Loucy (cell line): ENCODE measurements around the gene LHFPL3.

ENCODE experiments used
- H2AFZ ChIP-seq: fragments of 200-600 bp; sonication (generic); 2 replicates; pipeline ENCODE4 v1.6.0; 2016; ENCODE audit warnings: antibody characterized with exemption, mild to moderate bottlenecking, low read length, moderate library complexity
- H3F3A ChIP-seq: fragments of 200-600 bp; 2 replicates; pipeline ENCODE4 v1.6.0; 2016; ENCODE audit warnings: antibody characterized with exemption, low read depth, mild to moderate bottlenecking
- H3K27me3 ChIP-seq: fragments of 200-600 bp; sonication (generic); 2 replicates; pipeline ENCODE4 v1.6.1; 2014; ENCODE audit warnings: low read length, mild to moderate bottlenecking; ENCODE audit not compliant: insufficient read depth, poor library complexity, severe bottlenecking
- H3K36me3 ChIP-seq: fragments of 200-600 bp; sonication (generic); 2 replicates; pipeline ENCODE4 v1.6.1; 2016; ENCODE audit warnings: low read length; ENCODE audit not compliant: insufficient read depth
- H3K4me1 ChIP-seq: fragments of 200-600 bp; sonication (generic); 2 replicates; pipeline ENCODE4 v1.5.1; 2014; ENCODE audit warnings: low read length, mild to moderate bottlenecking; ENCODE audit not compliant: insufficient read depth, poor library complexity, severe bottlenecking
- H3K4me2 ChIP-seq: fragments of 200-600 bp; sonication (generic); 2 replicates; pipeline ENCODE4 v1.6.0; 2014; ENCODE audit warnings: antibody characterized with exemption, low read length, low read depth, mild to moderate bottlenecking; ENCODE audit not compliant: poor library complexity, severe bottlenecking
- H3K4me3 ChIP-seq: fragments of 200-600 bp; sonication (generic); 2 replicates; pipeline ENCODE4 v1.5.1; 2014; ENCODE audit warnings: low read length, mild to moderate bottlenecking, mixed read lengths; ENCODE audit not compliant: poor library complexity, severe bottlenecking
- H3K79me2 ChIP-seq: fragments of 200-600 bp; sonication (generic); 2 replicates; pipeline ENCODE4 v1.6.1; 2014; ENCODE audit warnings: low read length; ENCODE audit not compliant: insufficient read depth
- H3K9ac ChIP-seq: fragments of 200-600 bp; sonication (generic); 2 replicates; pipeline ENCODE4 v1.6.0; 2014; ENCODE audit warnings: mild to moderate bottlenecking, low read depth, low read length, moderate library complexity; ENCODE audit not compliant: poor library complexity, severe bottlenecking
- H3K9me2 ChIP-seq: fragments of 200-600 bp; sonication (generic); replicated peaks from 2 replicates; pipeline ENCODE4 v1.6.1; 2016; ENCODE audit warnings: low read depth, low read length, mixed read lengths
- H3K9me3 ChIP-seq: fragments of 200-600 bp; sonication (generic); 2 replicates; pipeline ENCODE4 v1.6.1; 2014; ENCODE audit warnings: mild to moderate bottlenecking, antibody characterized with exemption, low read length, low read depth; ENCODE audit not compliant: insufficient read depth
- H4K20me1 ChIP-seq: fragments of 200-600 bp; sonication (generic); 2 replicates; pipeline ENCODE4 v1.6.0; 2014; ENCODE audit warnings: antibody characterized with exemption, low read length, mild to moderate bottlenecking; ENCODE audit not compliant: insufficient read depth, poor library complexity, severe bottlenecking
- EZH2phosphoT487 ChIP-seq: fragments of 200-600 bp; IDR thresholded peaks from 2 replicates; pipeline ENCODE4 v1.6.1; 2018; ENCODE audit warnings: antibody characterized with exemption, mild to moderate bottlenecking, moderate library complexity, borderline replicate concordance
- TF ChIP-seq, protein P1 (sequence below): fragments of 200-600 bp; sonication (generic); conservative IDR thresholded peaks from 2 replicates; pipeline ENCODE4 v1.5.1; 2014; ENCODE audit warnings: mild to moderate bottlenecking, antibody characterized with exemption, low read length

LHFPL3 gene

DNA sequence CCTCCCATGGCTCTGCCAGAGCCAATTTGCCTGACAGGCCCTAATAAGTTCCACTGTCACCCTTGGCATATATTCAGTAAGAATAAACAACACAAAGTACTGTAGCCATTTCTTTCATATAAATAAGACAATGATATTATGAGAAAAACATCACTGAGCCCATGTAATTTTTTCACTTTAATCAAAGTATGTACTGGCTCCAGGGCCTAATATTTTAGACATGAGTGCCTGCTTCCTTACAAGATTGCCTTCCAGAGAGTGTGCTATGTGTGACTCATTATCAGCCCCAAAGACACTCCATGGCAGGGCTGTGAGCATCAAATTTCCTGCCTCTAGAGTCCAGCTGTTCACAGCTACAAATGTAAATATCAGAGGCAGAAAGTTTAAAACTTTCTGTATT is 297.6 kb downstream of the LHFPL3 start:
- no peak overlapping the region for H3K4me2 ChIP-seq
- H3K36me3 ChIP-seq: no peaks in the 10 kb centered on the region
- TF ChIP-seq, protein P1, sequence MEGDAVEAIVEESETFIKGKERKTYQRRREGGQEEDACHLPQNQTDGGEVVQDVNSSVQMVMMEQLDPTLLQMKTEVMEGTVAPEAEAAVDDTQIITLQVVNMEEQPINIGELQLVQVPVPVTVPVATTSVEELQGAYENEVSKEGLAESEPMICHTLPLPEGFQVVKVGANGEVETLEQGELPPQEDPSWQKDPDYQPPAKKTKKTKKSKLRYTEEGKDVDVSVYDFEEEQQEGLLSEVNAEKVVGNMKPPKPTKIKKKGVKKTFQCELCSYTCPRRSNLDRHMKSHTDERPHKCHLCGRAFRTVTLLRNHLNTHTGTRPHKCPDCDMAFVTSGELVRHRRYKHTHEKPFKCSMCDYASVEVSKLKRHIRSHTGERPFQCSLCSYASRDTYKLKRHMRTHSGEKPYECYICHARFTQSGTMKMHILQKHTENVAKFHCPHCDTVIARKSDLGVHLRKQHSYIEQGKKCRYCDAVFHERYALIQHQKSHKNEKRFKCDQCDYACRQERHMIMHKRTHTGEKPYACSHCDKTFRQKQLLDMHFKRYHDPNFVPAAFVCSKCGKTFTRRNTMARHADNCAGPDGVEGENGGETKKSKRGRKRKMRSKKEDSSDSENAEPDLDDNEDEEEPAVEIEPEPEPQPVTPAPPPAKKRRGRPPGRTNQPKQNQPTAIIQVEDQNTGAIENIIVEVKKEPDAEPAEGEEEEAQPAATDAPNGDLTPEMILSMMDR: no peak
- TF ChIP-seq EZH2phosphoT487: no peak
- H3K79me2 ChIP-seq: no peaks in the 10 kb centered on the region
- no peak overlapping the region for H2AFZ ChIP-seq
- no peaks in the 10 kb centered on the region for H3K9me2 ChIP-seq
- H4K20me1 ChIP-seq: no peaks in the 10 kb centered on the region
- no peaks in the 10 kb centered on the region for H3K9me3 ChIP-seq
- H3K27me3 ChIP-seq: no peaks in the 10 kb centered on the region
- no peak overlapping the region for H3K9ac ChIP-seq
- H3F3A ChIP-seq: no peaks in the 10 kb centered on the region
- peaks cover 16% of the 10 kb centered on the region for H3K4me1 ChIP-seq
- no peak overlapping the region for H3K4me3 ChIP-seq

DNA sequence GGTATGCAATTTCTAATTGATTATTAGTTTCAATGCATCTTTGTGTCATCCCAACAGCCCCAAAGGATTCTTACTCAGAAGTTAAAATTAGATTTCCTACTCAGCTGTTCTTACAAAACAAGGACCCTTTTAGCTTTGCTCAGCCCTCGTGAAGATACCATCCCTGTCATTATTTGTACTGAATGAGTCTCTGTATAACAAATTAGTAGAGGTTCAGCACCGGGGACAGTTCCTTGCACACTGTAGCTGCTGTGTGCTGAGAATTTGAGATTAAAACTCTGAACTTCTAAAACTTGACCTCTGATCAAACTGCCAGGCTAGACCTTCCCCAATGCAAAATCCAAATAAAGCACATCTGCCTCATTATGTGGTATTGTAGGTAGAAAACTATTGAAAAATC is 299.1 kb downstream of the LHFPL3 start:
- no peaks in the 10 kb centered on the region for H3K36me3 ChIP-seq
- no peak overlapping the region for H2AFZ ChIP-seq
- H3K4me1 ChIP-seq: peaks cover 1% of the 10 kb centered on the region
- no peak overlapping the region for H3K9ac ChIP-seq
- H3K79me2 ChIP-seq: no peaks in the 10 kb centered on the region
- TF ChIP-seq, protein P1: no peak
- H3K4me2 ChIP-seq: no peak overlapping the region
- H4K20me1 ChIP-seq: no peaks in the 10 kb centered on the region
- no peaks in the 10 kb centered on the region for H3K9me3 ChIP-seq
- H3F3A ChIP-seq: no peaks in the 10 kb centered on the region
- no peaks in the 10 kb centered on the region for H3K27me3 ChIP-seq
- no peaks in the 10 kb centered on the region for H3K9me2 ChIP-seq
- H3K4me3 ChIP-seq: no peak overlapping the region

DNA sequence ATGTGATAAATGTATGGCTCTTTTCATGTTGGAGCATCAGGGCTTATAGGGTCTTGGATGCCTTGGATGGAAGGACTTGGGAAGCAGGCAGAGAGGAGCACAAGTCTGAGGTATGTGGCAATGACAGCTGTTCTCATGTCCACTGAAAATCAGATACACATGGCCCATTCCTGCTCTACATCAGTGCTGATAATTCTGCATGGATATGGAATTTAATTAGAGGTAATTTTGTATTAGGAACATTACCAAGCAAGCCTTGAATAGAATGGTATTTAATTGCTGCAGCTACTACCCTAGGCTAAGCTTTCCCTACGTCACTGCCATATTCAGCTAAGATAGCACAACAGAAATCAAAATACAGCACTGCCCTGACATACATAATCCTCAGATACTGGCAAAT is 299.6 kb downstream of the LHFPL3 start:
- Histone ChIP-seq H3K9ac (no peak overlapping the region), H2AFZ (no peak overlapping the region), H3K9me3 (no peaks in the 10 kb centered on the region), H3K4me2 (no peak overlapping the region), H3F3A (no peaks in the 10 kb centered on the region), H3K79me2 (no peaks in the 10 kb centered on the region), H3K4me1 (no peaks in the 10 kb centered on the region), H3K9me2 (no peaks in the 10 kb centered on the region), H3K4me3 (no peak overlapping the region), H4K20me1 (no peaks in the 10 kb centered on the region), H3K27me3 (no peaks in the 10 kb centered on the region), H3K36me3 (no peaks in the 10 kb centered on the region)
- TF ChIP-seq EZH2phosphoT487: no peak
- TF ChIP-seq, protein P1: no peak
